ENCODE data around the gene HNRNPC.

DNA sequence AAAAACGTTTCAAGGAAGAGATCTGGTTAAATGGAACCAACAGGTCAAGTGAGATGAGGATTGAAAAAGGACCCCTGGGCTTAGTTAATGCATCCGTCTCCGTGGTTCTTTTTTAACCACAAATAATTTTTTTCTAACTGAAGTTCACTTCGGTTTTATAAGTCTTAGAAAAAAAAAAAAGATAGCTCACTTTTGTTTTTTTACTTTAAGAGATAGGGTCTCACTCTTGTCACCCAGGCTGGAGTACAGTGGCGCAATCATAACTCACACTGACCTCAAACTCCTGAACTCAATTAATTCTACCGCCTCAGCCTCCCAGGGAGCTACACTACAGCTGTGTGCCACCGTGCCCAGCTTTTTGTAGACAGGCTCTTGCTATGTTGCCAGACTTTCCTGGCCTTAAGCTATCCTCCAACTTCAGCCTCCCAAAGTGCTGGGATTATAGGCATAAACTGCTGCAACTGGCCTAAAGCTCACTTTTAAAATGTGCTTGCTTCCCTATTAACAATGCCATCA, 11.8 kb downstream of the HNRNPC start:
- TF ChIP-seq CTCF (IDR thresholded peaks at IDR 0.05) (no peak), POLR2A (IDR thresholded peaks at IDR 0.05) (no peak), EP300 (IDR thresholded peaks at IDR 0.05) (no peak)

Data from gastroesophageal sphincter (tissue), 3 donors.